ENCODE results near the gene ALDH3B1. TPM values are rescaled to one million over a fixed set of nuclear protein-coding genes. Genes with fewer than 3 reads are reported as not detected.

Gene ALDH3B1
- total and polyA plus RNA-seq, 2 of the 4 experiments (the other 2 are of a cell fraction) = 11.8 to 22.8 TPM

DNA sequence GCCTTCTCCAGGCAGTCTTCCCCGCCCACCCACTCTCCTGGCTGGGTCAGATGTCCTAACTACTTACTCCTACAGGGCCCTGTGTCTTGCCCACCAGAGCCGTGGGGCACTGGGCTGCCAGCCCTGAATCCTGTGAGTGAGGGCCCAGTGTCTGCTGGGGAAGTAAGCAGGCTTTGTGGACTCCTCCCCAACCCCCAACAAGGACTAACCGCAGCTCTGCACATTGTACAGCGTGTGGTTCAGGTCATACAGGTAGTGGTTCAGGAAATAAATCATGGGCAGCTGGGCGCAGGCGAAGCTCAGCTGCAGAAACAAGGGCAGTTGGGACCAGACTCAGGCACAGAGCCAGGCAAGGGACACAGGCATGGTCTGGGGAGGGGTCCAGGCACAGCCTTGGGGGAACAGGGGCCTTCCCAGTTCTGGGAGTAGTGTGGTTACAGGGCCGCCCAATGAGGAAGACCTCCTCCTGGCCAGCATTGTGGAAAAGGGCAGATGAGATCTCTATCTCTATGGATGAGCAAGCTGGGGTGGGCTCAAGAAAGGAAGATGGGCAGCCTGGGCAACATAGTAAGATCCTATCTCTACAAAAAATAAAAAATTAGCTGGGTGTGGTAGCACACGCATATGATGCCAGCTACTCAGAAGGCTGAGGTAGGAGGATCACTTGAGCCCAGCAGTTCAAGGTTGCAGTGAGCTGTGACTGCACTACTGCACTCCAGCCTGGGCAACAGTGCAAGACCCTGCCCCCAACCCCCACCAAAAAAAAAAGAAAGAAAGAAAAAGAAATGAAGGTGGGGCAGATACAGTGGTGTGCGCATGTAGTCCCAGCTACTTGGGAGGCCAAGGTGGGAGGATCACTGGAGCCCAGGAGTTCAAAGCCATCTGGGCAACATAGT lies 11.7 kb upstream of the ALDH3B1 start:
- in situ Hi-C loops (cut with MboI; ENCODE audit: low sequenced_read_pairs) (no loop called here), intact Hi-C loops (cut with micrococcal nuclease) (no loop called here), dilution Hi-C loops (cut with HindIII; ENCODE audit: low sequenced_read_pairs, unreplicated experiment) (no loop called here)
- CTCF ChIA-PET = no interaction called here
- Histone ChIP-seq H3K14ac (replicated peaks; ENCODE audit: low read depth, low read length) (no peak overlapping the region), H3K4me3 (ENCODE audit: insufficient read depth, low read depth, low read length) (no peak overlapping the region), H3K9ac (ENCODE audit: low read depth, low read length) (no peak overlapping the region), H2BK5ac (ENCODE audit: low read depth, low read length, poor library complexity, severe bottlenecking) (no peak overlapping the region), H2AK5ac (ENCODE audit: low read depth, low read length) (no peak overlapping the region), H3K79me1 (ENCODE audit: low read depth in 1 of 2, low read length in 2 of 2) (no peaks in the 10 kb centered on the region), H3K4me2 (ENCODE audit: low read depth, low read length) (no peak overlapping the region), H2BK120ac (ENCODE audit: low read depth, low read length) (no peak overlapping the region), H3K23ac (ENCODE audit: low read depth, low read length) (no peak overlapping the region), H3K4me1 (ENCODE audit: control insufficient read depth, insufficient read depth, low read length) (peaks cover 2% of the 10 kb centered on the region; the same call in 1 of the 2 replicates), H3K4ac (ENCODE audit: low read depth, low read length) (no peak overlapping the region), H4K8ac (ENCODE audit: low read depth in 2 of 2, low read length in 2 of 2) (no peak overlapping the region), H2BK15ac (ENCODE audit: low read depth, low read length) (no peak overlapping the region), H3K18ac (ENCODE audit: low read depth, low read length) (no peak overlapping the region), H3K56ac (ENCODE audit: extremely low read depth, insufficient read depth, low read length) (no peak overlapping the region), H2AFZ (replicated peaks; ENCODE audit: low read length, poor library complexity) (no peak overlapping the region), H3K36me3 (ENCODE audit: control insufficient read depth, insufficient read depth, low read length) (no peaks in the 10 kb centered on the region), H3K27ac (ENCODE audit: insufficient read depth, low read length) (no peak overlapping the region), H3K9me1 (ENCODE audit: insufficient read depth, low read length) (no peaks in the 10 kb centered on the region; the same call in 1 of the 2 replicates), H4K91ac (ENCODE audit: insufficient read depth, low read depth, low read length) (no peak overlapping the region), H3K9me3 (ENCODE audit: control insufficient read depth, insufficient read depth, low read length) (no peaks in the 10 kb centered on the region), H4K20me1 (ENCODE audit: insufficient read depth, low read length) (no peaks in the 10 kb centered on the region), H3K27me3 (ENCODE audit: control insufficient read depth, insufficient read depth, low read length) (no peaks in the 10 kb centered on the region), H2BK20ac (ENCODE audit: low read depth, low read length) (no peak overlapping the region), H2AK9ac (replicated peaks; ENCODE audit: low read depth, low read length, poor library complexity) (no peak overlapping the region), H4K5ac (ENCODE audit: low read depth, low read length) (no peak overlapping the region)
- POLR2A ChIA-PET (ENCODE audit: unreplicated experiment) = no interaction called here
- ATAC-seq (ENCODE audit: low read depth) (no peak), DNase-seq (no peak)
- WGBS, 2 experiments (ENCODE audit: extremely low coverage in 2 of 2, insufficient read length in 1 of 2) = 100% methylated on average over 2 of the region's 9 CpGs; no CpG with 5 or more reads in 1 of the 2 experiments
- BruUV-seq (replicated peaks) = no TSS peak
- TF ChIP-seq CEBPB (IDR thresholded peaks at IDR 0.05; ENCODE audit: low read depth, low read length) (no peak), RFX5 (IDR thresholded peaks at IDR 0.05; ENCODE audit: low read depth, low read length) (no peak), MAFK (IDR thresholded peaks at IDR 0.05; ENCODE audit: low read depth, low read length) (no peak), MAZ (IDR thresholded peaks at IDR 0.05; ENCODE audit: borderline replicate concordance, low read depth, low read length) (no peak), POLR2A (IDR thresholded peaks at IDR 0.05; ENCODE audit: low read depth, low read length) (no peak), SMC3 (IDR thresholded peaks at IDR 0.05; ENCODE audit: low read depth, low read length) (no peak)
- TF ChIP-seq, protein P1, sequence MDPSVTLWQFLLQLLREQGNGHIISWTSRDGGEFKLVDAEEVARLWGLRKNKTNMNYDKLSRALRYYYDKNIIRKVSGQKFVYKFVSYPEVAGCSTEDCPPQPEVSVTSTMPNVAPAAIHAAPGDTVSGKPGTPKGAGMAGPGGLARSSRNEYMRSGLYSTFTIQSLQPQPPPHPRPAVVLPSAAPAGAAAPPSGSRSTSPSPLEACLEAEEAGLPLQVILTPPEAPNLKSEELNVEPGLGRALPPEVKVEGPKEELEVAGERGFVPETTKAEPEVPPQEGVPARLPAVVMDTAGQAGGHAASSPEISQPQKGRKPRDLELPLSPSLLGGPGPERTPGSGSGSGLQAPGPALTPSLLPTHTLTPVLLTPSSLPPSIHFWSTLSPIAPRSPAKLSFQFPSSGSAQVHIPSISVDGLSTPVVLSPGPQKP (IDR thresholded peaks at IDR 0.05; ENCODE audit: borderline replicate concordance, low read depth, low read length) = no peak

All from IMR-90 (cell line).